CD4-positive, alpha-beta T cell treated with Interferon alpha-2 for 1 hour (primary cell): Measurements from ENCODE around the gene QSOX1.
"Not testable (repeated sequence)": the region's sequence is repeated elsewhere in the genome, so short reads cannot be mapped to it uniquely, and the experiment has no call there.

ENCODE experiments used
- DNase-seq, 2 donors: peaks; one replicate each; pipeline ENCODE4 v3.0.0-alpha.2; 2020 to 2022

Gene QSOX1

DNA sequence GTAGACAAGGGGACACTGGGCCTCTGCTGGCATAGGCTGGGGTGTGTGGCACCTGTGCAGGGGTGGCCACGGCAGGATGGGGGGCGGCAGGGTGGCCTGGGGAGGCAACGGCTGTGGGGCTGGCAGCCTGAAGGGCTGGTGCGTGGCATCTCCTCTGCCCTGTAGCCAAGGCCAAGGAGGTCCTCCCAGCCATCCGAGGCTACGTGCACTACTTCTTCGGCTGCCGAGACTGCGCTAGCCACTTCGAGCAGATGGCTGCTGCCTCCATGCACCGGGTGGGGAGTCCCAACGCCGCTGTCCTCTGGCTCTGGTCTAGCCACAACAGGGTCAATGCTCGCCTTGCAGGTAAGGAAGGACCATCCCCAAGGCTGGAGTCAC, 39.4 kb downstream of the QSOX1 start:
- DNase-seq: no peak

DNA sequence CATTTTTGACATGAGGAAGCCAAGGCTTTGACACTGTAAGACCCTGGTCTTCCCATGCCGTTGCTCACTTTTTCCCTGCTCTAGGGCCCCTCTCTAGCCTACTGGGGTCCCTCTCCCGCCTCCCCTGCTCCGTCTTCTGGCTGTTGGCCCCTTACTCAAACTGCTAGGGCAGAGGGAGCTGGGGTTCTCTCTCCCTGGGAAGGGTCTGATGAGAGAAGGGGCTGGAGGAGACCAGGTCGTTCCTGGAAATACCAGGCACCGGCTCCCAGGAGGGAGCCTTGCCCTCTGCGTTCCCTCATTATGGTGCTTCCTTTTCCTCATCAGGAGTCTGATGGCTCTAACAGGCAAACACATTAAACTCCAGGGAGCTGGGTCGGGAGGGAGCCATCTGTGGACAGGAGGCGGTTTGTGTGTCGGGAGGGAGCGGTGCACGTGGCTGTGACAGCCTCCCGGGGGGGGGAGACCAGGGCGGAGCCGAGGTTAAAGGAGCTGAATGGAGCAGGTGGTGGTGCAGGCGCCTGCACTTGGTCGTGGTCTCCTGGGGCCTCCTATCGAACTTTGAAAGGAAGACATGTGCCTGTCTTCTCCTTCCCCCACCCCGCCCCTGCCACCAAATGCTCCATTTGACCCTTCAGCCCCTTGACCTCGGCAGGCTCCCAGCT, 40.0 kb downstream of the QSOX1 start:
- DNase-seq: no peak

DNA sequence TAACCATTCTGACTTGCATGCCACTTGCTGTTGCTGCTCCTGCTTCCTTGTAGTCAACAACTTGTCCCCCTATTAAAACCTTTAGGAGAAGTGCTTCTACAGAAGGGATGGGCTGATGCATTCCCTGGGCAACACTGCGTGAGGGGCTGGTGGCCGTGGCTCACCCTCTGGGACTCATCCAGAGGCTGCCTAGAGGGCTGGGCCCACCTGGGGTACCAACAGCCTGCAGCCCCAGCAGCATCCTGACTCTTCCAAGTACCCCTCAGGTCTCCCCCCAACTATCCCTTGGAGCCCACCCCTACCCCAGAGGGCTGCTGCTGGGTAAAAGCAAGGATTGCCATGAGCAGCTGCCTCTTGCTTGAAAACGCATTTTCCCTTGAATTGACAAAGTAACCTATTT, 40.7 kb downstream of the QSOX1 start:
- no peak for DNase-seq

DNA sequence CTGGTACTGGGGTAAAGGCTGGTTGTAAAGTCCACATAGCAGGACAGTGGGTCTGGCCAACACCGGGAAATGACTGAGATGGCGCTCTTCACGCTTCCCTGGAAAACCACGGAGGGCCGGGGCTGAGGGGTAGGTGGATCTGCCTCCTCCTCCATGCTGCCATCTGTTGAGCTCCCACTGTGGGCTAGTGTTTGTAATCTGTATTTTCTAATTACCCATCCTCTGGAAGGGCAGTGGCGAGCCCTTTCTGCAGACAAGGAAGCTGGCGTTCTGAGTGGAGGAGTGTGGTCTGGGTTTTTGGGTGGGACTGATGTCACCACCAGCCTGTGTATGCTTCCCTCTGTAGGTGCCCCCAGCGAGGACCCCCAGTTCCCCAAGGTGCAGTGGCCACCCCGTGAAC, 41.2 kb downstream of the QSOX1 start:
- no peak for DNase-seq

DNA sequence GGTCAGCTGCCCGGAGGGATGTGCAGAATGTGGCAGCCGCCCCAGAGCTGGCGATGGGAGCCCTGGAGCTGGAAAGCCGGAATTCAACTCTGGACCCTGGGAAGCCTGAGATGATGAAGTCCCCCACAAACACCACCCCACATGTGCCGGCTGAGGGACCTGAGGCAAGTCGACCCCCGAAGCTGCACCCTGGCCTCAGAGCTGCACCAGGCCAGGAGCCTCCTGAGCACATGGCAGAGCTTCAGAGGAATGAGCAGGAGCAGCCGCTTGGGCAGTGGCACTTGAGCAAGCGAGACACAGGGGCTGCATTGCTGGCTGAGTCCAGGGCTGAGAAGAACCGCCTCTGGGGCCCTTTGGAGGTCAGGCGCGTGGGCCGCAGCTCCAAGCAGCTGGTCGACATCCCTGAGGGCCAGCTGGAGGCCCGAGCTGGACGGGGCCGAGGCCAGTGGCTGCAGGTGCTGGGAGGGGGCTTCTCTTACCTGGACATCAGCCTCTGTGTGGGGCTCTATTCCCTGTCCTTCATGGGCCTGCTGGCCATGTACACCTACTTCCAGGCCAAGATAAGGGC, 41.9 kb downstream of the QSOX1 start:
- DNase-seq: no peak

DNA sequence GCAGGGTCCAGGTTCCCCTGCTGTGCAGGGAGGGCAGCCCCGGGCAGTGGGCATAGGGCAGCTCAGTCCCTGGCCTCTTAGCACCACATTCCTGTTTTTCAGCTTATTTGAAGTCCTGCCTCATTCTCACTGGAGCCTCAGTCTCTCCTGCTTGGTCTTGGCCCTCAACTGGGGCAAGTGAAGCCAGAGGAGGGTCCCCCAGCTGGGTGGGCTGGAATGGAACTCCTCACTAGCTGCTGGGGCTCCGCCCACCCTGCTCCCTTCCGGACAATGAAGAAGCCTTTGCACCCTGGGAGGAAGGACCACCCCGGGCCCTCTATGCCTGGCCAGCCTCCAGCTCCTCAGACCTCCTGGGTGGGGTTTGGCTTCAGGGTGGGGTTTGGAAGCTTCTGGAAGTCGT, 42.6 kb downstream of the QSOX1 start:
- no peak for DNase-seq

DNA sequence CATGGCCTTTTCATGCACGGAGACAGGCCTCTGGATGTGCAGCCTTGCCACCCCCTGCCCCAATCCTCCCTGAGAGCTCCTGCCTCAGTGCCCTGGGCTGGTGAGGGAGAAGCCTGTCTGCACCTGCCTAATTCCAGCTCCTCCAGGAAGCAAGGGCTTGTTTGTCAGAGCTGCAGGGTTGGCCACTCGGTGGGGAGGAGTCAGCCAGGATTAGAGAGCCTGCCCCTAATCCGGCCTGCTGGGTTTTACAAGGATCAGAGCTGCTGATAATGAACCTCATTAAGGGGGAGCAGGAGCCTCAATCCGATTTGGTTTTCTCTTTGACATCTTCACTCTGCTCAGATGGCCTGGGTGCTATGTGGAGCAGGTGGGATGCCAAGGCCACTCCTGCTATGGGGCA, 43.5 kb downstream of the QSOX1 start:
- DNase-seq: no peak

DNA sequence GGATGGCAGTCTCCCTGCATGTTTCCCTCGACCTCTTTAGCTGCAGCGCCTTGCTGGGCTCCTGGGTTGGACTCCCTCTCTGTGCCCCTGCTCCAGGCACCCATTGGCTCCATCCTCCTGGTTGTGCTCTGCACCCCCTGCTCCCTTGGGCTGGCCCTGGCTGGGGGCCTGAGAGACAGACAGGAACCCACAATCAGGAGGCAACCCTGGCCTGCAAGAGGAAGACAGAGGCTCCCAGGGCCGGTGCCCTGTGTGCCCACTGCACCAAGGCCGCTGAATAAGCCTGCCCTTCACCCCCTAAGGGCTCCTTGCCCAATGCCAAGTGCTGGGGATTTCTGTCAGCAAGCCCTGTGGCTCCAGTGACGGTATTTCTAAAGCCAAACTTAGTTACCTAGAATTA, 43.9 kb downstream of the QSOX1 start:
- DNase-seq: no peak

DNA sequence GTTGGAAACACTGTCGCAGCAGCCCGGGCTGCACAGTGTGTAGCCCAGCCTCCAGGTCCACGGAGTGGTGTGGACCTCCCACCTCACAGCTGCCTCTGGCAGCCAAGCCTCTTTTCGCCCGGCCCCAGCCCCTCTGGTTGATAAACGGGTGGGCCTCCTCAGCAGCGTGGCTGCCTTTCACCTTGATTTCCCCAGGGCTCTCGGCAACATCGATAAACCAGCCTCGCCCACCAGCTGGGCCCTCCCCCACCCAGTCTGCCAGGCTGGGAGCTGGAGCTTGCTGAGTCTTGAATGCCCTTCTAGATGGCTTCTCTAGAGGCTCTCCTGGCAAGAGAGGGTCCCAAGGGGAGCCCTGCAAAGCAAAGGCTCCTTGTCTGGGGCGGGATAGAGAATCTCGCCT, 44.3 kb downstream of the QSOX1 start:
- DNase-seq: no peak

DNA sequence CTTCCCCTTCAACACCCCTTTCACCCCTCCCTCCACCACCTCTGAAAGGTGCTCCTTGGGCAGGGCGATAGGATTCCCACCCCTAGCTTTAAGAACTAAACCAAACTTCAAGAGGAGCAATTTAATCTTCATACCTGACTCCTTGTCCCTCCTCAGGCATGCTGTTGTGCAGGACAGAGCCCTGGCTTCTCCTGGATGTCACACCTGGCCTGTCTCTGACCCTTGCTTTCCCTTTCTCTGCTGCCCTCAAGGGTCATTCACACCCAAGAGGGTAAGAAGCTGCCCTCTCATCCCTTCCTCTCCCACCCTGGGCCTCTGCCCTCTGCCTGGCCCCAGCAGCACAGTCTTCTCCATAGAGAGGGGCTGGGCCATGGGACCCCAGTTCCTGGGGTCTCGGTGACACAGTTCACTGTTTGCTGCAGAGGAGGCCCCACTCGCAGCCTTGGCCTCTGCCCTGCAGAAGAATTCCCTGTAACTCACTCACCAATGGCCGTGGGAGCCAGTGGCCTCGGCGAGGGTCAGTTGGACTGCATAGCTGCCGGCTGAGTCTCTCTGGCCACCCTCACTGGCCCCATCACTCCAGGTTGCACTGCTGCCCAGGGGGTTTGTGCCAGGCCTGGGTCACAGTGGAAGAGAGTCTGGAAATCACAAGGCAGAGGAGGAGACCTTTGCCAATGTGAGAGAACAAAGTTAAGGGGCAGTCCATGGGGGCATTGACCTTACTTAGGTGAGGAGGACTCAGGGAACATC, 47.0 kb downstream of the QSOX1 start:
- no peak for DNase-seq

DNA sequence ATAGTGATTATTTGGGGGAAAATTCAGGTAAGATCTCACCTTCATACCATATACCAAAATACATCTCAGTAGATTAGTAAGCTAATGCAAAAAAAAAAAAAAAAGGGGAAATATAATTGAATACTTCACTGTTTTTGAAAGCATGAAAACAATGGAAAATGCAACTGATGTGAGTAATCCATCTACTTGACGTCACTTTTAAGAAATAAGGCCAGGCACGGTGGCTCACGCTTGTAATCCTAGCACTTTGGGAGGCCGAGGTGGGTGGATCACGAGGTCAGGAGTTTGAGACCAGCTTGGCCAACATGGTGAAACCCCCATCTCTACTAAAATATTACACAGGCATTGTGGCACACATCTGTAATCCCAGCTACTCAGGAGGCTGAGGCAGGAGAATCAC, 47.9 kb downstream of the QSOX1 start:
- DNase-seq: not testable (repeated sequence)

DNA sequence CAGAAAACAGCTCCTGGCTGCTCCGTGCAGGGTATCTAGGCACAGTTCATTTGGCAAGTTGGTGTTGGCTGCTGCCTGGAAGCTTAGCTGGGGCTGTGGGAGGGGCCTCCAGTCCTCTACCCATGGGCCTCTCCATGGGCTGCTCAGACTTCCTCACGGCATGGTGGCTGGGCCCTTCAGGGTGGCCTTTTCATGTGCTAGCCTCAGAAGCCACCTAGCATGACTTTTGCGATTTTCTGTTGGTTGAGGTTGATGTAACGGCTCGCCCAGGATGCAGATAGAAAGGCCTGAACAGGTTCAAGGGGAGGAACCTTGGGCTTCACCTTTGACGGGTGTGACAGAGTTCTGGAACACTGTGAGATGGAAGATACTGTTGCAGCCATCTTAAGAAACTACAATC, 49.6 kb downstream of the QSOX1 start:
- no peak for DNase-seq

DNA sequence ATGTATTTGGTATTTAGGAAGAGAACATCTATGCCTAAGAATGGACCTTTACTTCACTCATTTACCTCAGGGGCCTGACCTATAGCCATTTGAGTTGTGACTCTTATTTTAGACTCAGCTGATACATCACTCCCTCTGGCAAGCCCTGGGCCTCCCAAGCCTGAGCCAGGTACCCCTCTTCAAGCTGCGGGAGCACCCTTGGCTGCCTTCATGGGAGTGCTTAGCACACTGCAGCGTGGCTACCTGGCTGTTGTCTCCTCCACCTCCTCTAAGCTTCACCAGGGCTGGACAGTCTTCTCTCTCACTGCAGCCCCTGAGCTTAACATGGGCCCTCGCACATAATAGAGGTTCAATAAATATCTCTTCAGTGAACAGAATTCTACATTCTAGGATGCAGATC, 51.9 kb downstream of the QSOX1 start:
- DNase-seq: no peak

DNA sequence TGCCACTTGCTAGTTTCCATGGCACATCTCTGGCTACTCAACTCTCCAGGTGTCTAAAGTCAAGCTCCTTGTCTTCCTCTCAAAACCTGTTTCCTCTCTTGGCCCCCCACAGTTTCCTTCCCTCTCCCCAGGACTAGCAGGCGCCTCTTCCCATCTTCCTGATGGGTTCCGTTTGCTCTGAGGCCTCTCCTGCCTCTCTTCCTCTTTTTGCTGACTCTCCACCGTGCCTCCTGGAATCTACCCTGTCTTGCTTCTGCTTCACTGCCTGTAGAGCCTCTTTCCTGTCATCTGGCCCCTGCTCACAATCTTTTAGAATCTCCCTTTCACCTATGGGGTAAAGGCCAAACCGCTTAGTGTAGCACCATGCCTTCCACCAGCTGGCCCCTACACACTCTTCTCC, 53.6 kb downstream of the QSOX1 start:
- no peak for DNase-seq

DNA sequence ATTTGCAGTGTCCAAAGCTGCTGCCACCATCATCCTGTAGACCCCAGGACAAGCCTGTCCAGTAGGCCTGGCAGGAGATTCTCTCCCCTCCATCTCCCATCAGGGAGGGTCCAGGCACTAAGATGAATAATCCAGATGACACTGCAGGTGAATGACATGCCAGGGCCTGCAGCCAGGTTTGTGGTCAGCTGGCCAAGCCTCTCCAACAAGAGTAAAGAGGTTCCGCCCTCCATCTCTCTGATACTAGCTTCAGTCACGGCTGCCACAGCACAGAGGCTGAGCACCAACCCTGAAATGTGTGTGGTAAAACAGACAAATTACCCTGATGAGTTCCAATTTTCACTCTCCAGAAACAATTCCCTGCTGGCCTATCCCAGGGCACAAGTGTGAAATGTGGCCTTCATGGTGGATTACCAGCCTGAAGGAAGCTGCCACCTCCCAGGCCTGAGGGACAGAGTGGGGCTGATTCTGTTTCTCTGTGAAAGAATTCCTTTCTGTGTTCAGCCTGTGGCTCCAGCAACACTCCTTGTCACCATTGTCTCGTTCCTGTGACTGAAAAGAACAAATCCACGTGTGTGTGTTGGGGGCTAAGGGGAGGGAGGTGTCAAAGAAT, 55.4 kb downstream of the QSOX1 start:
- no peak for DNase-seq

DNA sequence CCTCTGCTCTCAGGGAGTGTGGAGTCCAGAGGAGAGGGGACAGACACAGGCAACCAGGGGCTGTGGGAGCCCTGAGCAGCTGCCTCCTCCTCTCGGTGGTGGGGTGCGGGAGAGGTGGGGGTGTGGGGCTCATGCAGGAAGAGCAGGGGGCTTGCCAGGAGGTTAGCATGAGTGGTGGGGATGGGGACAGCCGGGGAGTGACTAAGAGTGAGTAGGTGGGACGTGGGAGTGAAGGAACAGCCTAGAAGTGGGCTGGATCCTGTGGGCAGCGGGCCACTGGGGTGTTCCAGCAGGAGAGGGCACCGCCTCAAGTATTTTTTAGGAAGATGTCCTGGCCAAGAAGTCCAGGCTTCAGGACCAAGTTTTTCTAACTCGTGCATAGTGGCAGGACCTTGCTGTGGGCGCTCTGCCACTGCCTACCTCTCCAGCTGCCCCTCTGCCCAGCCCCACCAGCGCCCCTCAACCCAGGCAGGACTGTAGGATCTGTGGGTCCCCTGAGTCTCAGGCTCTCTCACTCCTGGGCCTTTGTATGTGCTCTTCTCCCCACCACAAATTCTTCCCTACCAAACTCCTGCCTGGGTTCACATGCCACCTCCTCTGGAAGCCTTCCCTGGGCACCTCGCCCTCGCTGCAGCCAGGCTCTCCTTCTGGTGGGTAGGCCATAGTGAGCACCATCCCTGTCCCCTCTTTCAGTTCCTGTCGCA, 56.6 kb downstream of the QSOX1 start:
- DNase-seq: no peak

DNA sequence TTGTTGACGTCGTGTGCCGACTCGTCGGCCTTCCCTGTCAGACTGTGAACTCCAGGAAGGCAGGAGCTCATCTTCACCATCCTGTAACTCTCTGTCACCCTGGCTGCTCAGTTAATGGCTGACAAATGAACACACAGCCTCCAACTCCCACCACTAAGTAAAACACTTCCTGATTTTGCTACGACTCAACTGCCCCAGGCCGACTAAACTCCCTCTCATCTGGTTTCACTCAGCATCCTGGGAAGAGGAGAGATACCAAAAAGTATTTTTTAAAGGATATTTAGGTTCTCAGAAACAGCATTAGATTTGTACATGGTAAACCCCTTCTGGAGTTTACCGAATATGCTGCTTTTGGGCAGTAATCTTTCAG, 57.2 kb downstream of the QSOX1 start:
- DNase-seq: no peak

DNA sequence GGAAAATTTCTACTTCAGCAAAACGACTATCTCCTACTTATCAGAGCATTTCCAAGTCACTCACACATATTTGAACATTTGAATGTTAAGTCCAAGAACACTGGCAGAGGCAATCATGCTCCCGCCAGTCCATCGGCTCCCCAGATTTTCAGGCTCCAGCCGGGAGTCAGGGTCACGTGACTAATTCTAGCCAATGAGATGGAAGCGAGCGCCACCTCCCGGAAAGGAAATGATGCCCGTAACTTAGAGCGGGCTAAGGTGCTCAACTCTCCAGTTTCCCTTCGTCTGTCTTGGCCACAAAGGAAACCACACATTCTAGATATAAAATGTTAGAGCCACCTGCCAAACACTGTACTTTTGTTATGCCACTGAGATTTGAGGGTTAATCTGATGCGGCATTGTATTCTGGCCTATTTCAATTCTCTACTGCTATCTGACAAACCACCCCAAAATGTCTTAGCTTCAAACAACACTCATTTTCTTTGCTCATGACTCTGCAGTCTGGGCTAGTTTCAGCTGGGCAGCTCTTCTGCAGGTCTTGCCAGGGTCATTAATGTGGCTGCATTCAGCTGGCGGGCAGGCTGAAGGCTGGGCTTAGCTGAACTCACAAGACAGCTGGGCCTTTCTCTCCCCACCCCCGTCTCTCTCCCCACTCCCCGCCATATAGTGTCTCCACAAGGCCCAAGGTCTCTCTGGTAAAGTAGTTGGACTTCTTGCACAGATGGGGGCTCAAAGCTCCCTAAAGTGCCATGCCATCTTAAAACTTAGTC, 58.9 kb downstream of the QSOX1 start:
- DNase-seq: peak; percentile 34 to 64

DNA sequence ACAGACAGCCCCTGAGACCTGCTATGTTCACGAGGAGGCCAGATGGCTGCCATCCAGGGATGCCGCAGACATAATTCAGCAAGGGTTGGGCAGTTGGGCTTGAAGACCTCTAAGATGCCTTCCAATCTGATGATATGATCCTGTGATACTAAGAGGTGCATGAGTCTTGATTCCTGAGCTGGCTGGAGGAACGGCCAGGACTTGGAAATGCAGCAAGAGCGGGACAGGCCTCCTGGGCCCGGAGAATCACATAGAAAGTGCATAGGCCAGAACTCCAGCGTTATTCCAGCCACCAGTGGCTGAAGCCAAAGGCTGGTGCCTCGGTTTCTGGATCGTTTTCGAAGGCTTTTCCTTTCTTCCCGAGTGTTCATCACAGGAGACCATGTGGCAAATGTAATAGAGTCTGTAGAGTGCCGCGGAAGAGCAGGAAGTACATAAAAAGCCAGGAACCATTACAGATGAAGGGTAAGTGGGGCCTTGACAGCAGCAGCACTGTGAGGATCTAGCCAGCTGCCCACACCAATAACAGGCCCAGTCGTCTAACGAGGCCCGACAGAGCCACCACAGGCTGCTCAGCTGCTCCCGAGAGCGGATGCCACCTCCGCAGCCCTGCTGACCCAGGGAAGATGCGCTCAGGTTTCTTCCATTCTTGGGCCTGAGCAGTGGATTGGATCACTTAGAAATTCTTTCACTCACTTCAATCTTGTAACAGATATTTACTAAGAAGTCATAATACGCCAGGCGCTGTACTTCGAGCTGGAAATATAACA, 61.4 kb downstream of the QSOX1 start:
- no peak for DNase-seq

DNA sequence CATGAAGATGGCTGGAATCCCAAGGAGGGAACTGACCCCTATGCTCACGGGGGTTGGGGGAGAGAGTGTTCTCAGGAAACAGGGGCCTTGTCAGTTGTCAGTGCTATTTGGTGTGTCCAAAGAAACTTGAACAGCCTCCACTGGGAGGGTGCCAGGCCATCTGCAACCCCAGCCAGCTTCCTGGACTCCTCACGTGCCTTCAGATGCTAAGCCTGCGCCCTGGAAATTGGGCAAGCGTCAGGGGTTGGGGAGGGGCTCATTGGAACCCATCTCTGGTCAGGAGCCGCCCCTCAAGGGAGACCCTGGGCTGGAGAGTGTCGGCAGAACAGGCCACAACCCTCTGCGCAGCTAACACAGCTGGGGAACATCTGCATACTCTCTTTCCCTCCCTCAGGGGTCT, 62.3 kb downstream of the QSOX1 start:
- DNase-seq: no peak

DNA sequence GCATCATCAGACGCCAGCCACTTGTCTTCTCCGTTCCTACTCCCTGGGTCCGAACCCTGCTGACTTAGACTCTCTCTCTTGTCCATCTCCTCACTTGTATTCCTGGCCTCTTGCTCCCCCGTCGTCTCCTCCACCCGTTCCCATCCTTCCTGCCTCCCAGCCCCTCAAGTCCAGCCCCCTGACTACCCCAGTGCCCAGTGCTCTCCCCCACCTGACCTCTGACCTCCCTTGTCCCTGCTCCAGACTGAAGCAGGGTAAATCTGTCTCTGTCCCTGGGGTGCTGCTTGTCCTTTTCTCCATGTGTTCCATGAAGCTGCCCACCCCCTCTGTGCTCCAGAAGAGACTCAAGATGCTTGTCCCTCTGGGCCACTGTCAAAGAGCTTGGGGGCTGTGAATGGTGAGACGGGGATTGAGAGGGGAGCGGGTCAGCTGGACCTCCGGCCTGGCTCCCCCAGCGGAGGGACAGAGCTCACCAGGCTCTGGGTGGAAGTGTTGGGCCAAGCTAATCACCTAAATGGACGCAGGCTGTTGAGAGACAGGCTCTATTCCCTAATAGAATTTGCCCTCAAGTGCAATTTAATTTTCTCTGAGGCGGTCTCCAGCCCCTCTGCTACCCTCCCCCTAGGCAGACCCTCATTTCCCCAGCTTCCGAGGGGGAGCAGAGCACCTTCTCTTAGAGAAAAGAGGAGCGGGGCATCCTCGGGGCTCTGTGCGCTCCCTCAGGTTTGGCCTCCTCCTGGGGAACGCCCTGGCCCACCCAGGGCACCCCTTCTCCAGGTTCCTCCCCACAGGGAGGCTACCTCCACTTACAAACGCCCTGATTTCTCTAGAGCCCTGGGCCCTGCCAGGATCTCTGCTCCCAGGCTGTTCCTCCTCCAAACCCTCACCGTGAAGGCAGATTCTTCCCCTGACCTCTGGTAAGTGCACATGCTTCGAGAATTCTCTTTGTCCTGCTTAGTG, 64.4 kb downstream of the QSOX1 start:
- no peak for DNase-seq
